ENCODE data around the gene ELMOD2.

The ELMOD2 gene

GRCh38 chr4:140559696-140560095, 35.7 kb downstream of the ELMOD2 start:
- no peak for TF ChIP-seq SPI1 (IDR thresholded peaks at IDR 0.05; ENCODE audit: borderline replicate concordance, low read depth)
- no peak for TF ChIP-seq POLR2AphosphoS5 (IDR thresholded peaks at IDR 0.05; ENCODE audit: low read depth)
- TF ChIP-seq, protein P1, sequence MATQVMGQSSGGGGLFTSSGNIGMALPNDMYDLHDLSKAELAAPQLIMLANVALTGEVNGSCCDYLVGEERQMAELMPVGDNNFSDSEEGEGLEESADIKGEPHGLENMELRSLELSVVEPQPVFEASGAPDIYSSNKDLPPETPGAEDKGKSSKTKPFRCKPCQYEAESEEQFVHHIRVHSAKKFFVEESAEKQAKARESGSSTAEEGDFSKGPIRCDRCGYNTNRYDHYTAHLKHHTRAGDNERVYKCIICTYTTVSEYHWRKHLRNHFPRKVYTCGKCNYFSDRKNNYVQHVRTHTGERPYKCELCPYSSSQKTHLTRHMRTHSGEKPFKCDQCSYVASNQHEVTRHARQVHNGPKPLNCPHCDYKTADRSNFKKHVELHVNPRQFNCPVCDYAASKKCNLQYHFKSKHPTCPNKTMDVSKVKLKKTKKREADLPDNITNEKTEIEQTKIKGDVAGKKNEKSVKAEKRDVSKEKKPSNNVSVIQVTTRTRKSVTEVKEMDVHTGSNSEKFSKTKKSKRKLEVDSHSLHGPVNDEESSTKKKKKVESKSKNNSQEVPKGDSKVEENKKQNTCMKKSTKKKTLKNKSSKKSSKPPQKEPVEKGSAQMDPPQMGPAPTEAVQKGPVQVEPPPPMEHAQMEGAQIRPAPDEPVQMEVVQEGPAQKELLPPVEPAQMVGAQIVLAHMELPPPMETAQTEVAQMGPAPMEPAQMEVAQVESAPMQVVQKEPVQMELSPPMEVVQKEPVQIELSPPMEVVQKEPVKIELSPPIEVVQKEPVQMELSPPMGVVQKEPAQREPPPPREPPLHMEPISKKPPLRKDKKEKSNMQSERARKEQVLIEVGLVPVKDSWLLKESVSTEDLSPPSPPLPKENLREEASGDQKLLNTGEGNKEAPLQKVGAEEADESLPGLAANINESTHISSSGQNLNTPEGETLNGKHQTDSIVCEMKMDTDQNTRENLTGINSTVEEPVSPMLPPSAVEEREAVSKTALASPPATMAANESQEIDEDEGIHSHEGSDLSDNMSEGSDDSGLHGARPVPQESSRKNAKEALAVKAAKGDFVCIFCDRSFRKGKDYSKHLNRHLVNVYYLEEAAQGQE (IDR thresholded peaks at IDR 0.05; ENCODE audit: insufficient replicate concordance, low read depth): no peak
- no peak for TF ChIP-seq GABPA (IDR thresholded peaks at IDR 0.05; ENCODE audit: low read depth)
- TF ChIP-seq, protein P2, sequence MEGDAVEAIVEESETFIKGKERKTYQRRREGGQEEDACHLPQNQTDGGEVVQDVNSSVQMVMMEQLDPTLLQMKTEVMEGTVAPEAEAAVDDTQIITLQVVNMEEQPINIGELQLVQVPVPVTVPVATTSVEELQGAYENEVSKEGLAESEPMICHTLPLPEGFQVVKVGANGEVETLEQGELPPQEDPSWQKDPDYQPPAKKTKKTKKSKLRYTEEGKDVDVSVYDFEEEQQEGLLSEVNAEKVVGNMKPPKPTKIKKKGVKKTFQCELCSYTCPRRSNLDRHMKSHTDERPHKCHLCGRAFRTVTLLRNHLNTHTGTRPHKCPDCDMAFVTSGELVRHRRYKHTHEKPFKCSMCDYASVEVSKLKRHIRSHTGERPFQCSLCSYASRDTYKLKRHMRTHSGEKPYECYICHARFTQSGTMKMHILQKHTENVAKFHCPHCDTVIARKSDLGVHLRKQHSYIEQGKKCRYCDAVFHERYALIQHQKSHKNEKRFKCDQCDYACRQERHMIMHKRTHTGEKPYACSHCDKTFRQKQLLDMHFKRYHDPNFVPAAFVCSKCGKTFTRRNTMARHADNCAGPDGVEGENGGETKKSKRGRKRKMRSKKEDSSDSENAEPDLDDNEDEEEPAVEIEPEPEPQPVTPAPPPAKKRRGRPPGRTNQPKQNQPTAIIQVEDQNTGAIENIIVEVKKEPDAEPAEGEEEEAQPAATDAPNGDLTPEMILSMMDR (IDR thresholded peaks at IDR 0.05; ENCODE audit: insufficient read depth, low read length): no peak
- no peak overlapping the region for H3K27ac ChIP-seq (replicated peaks)
- no peak for DNase-seq (ENCODE audit: low read depth in 1 of 2, low spot score in 1 of 2)
- no peak overlapping the region for H3K4me3 ChIP-seq (replicated peaks; ENCODE audit: insufficient read depth, low read length)
- peaks cover 3% of the 10 kb centered on the region for H3K27me3 ChIP-seq (ENCODE audit: insufficient read depth, poor library complexity, severe bottlenecking)

DNA sequence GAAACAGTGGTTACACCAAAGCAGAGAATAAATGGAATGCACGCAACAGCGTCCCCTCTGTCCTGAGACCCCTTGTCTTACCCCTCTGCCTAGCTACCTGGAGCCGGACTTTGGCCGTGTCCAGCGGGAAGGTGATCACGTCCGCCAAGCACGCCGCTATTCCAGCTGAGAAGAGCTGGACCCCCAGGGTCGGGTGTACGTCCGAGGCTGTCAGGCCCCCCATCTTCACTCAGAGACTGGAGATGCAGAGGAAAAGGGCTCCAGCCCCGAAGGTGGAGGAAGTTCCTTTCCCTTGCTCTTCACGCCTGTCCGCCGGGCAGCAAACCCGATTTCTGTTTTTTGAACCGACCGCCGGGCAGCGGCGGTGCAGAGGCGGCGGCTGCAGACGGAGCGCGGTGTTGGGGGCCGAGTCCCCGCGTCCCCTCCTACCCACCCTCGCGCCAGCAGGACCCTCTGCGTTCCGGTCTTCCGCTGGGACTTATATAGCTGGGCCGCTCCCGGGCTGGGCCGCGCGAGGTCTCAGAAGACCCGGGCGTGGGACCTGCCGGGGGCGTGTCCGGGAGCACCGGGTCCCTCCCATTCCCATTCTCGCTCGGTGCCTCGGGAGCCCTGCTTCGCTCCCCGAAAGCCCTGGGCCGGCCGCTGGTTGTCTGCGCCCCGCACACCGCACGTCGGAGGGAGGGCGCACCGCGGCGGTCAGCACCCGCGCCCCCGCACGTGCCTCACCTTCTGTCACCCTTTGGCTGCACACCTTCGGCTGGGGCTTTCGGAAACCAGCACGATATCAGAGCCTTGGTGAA, 44.7 kb downstream of the ELMOD2 start, which contains the start of gene UCP1:
Gene UCP1 (minus strand): TSS at position 455 of the 800 bp plus-strand sequence. CDS start 232 bp downstream, at position 223.
- DNase-seq (ENCODE audit: low read depth in 1 of 2, low spot score in 1 of 2): no peak
- Histone ChIP-seq H3K27ac (replicated peaks) (no peak within 1 kb of the TSS), H3K27me3 (ENCODE audit: insufficient read depth, poor library complexity, severe bottlenecking) (peaks cover 58% of the 10 kb centered on the region), H3K4me3 (replicated peaks; ENCODE audit: insufficient read depth, low read length) (no peak within 1 kb of the TSS)
- TF ChIP-seq POLR2AphosphoS5 (IDR thresholded peaks at IDR 0.05; ENCODE audit: low read depth): no peak
- TF ChIP-seq GABPA (IDR thresholded peaks at IDR 0.05; ENCODE audit: low read depth): no peak
- TF ChIP-seq, protein P2 (IDR thresholded peaks at IDR 0.05; ENCODE audit: insufficient read depth, low read length): no peak
- TF ChIP-seq SPI1 (IDR thresholded peaks at IDR 0.05; ENCODE audit: borderline replicate concordance, low read depth): no peak
- TF ChIP-seq, protein P1 (IDR thresholded peaks at IDR 0.05; ENCODE audit: insufficient replicate concordance, low read depth): no peak

GRCh38 chr4:140569307-140569638, 45.3 kb downstream of the ELMOD2 start:
- DNase-seq (ENCODE audit: low read depth in 1 of 2, low spot score in 1 of 2): no peak
- H3K27me3 ChIP-seq (ENCODE audit: insufficient read depth, poor library complexity, severe bottlenecking): peaks cover 58% of the 10 kb centered on the region
- TF ChIP-seq GABPA (IDR thresholded peaks at IDR 0.05; ENCODE audit: low read depth) (no peak), SPI1 (IDR thresholded peaks at IDR 0.05; ENCODE audit: borderline replicate concordance, low read depth) (no peak), POLR2AphosphoS5 (IDR thresholded peaks at IDR 0.05; ENCODE audit: low read depth) (no peak)
- TF ChIP-seq, protein P1 (IDR thresholded peaks at IDR 0.05; ENCODE audit: insufficient replicate concordance, low read depth): no peak
- TF ChIP-seq, protein P2 (IDR thresholded peaks at IDR 0.05; ENCODE audit: insufficient read depth, low read length): no peak
- H3K4me3 ChIP-seq (replicated peaks; ENCODE audit: insufficient read depth, low read length): no peak overlapping the region
- no peak overlapping the region for H3K27ac ChIP-seq (replicated peaks)

Data from HL-60 (cell line).